HuH-7.5 (cell line): Measurements from ENCODE around the gene OR2AJ1.

Experiments
- DNase-seq: peaks from one replicate; pipeline ENCODE4 v3.0.0; 2011; ENCODE audit warnings: low spot score

OR2AJ1 gene

DNA sequence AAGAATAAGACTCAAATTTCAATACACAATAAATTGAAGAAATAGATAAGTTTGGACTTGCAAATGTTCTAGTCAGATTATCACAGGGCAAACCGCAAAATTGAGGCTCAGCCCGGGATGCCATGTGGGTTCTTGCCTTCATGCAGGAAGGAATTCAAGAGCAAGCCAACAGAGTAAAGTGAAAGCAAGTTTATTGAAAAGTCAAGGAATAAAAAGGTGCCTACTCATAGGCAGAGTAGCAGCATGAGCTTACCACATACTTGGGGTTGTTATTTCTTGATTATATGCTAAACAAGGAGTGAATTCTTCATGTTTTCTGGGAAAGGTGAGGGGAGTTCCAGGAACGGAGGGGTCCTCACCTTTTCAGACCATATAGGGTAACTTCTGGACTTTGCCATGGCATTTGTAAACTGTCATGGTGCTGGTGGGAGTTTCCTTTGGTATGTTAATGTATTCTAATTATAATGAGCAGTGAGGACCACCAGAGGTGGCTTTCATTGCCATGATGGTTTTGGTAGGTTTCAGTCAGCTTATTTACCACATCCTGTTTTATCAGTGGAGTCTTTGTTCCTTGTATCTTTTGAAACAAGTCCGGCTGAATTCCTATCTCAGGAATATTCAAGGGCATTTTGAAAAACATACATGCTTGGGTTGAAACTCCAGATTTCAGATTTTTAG lies 38.4 kb downstream of the OR2AJ1 start:
- no peak for DNase-seq

DNA sequence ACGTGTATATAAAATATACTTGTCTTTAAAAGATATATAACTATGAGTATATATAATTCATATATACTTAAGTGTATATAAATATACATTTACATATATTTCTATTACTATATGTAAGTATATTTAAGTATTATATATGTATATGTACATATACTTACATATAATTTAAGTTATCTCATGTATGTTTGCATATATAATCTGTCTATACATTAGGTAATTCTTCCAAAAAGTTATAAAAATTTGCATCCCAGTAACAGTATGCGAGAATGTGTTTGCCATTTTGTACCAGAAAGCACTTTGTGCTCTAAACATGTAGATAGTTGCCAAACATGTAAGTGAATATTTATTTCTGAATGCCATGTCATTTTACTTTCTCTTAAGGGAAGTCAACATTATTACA lies 40.2 kb downstream of the OR2AJ1 start, which contains the start of gene OR2AK2:
Gene OR2AK2 (plus strand): TSS at position 301 of the 400 bp plus-strand sequence. CDS start 144 bp downstream, outside the sequence.
- DNase-seq, result no peak

GRCh38 chr1:247966532-247967204 lies 42.0 kb downstream of the OR2AJ1 start:
- no peak for DNase-seq
